HG02759 (cell line): ENCODE results near the gene SOX18.
"Not testable (repeated sequence)": the region's sequence is repeated elsewhere in the genome, so short reads cannot be mapped to it uniquely, and the experiment has no call there.

Source experiments
- ATAC-seq: cut with Tn5 transposase; IDR thresholded peaks from one replicate; pipeline ENCODE4 v1.9.1; 2021; ENCODE audit warnings: mild to moderate bottlenecking, moderate library complexity; ENCODE audit not compliant: unreplicated experiment

The SOX18 gene

GRCh38 chr20:64025101-64025825 lies 24.2 kb downstream of the SOX18 start:
- ATAC-seq, result no peak

- ATAC-seq, result no peak
Measured at GRCh38 chr20:64024141-64024990, 25.1 kb downstream of the SOX18 start.

- no peak for ATAC-seq
Measured at GRCh38 chr20:64023361-64024140, 25.9 kb downstream of the SOX18 start.

GRCh38 chr20:64022671-64023360 lies 26.6 kb downstream of the SOX18 start:
- ATAC-seq, result no peak

GRCh38 chr20:64021124-64021975 lies 28.1 kb downstream of the SOX18 start:
- ATAC-seq, result no peak

- ATAC-seq, result no peak
Measured at GRCh38 chr20:64015635-64016034, 33.8 kb downstream of the SOX18 start.

GRCh38 chr20:64012385-64013154 lies 36.9 kb downstream of the SOX18 start:
- not testable (repeated sequence) for ATAC-seq

- no peak for ATAC-seq
Measured at GRCh38 chr20:64011366-64011779, 38.1 kb downstream of the SOX18 start.

- ATAC-seq, result no peak
Measured at GRCh38 chr20:64010711-64011237, 38.7 kb downstream of the SOX18 start.

- no peak for ATAC-seq
Measured at GRCh38 chr20:64009811-64010387, 39.5 kb downstream of the SOX18 start.

- ATAC-seq, result no peak
Measured at GRCh38 chr20:64006902-64007301, 42.5 kb downstream of the SOX18 start.

- no peak for ATAC-seq
Measured at GRCh38 chr20:64006490-64006889, 42.9 kb downstream of the SOX18 start.

GRCh38 chr20:64005394-64005793 lies 44.0 kb downstream of the SOX18 start:
- ATAC-seq, result no peak

- ATAC-seq, result no peak
Measured at GRCh38 chr20:64003960-64004725, 45.3 kb downstream of the SOX18 start.

- ATAC-seq, result no peak
Measured at GRCh38 chr20:64001607-64002011, 47.8 kb downstream of the SOX18 start.

- ATAC-seq, result no peak
Measured at GRCh38 chr20:64000906-64001305, 48.5 kb downstream of the SOX18 start.
